GM18951 (cell line): ENCODE results near the gene EYA2.
"Not testable (repeated sequence)": the region's sequence is repeated elsewhere in the genome, so short reads cannot be mapped to it uniquely, and the experiment has no call there.

ENCODE experiments used
- POLR2A ChIP-seq: IDR thresholded peaks from 4 replicates; pipeline ENCODE4 v1.6.1; 2011; ENCODE audit warnings: mild to moderate bottlenecking; ENCODE audit not compliant: insufficient read length, insufficient read depth; ENCODE audit errors: extremely low read depth
- in situ Hi-C: fragments of 300-500 bp; cut with MboI; formaldehyde crosslinking; loops from one replicate; pipeline ENCODE4 v1.12.0; 2022; ENCODE audit warnings: low sequenced_read_pairs, mixed read lengths, inconsistent platforms; ENCODE audit not compliant: unreplicated experiment

The EYA2 gene

GRCh38 chr20:47156301-47157137, 261.9 kb downstream of the EYA2 start:
- no peak for TF ChIP-seq POLR2A
- in situ Hi-C loops: no loop called here

GRCh38 chr20:47159166-47159565, 264.5 kb downstream of the EYA2 start:
- no peak for TF ChIP-seq POLR2A
- in situ Hi-C loops: no loop called here

DNA sequence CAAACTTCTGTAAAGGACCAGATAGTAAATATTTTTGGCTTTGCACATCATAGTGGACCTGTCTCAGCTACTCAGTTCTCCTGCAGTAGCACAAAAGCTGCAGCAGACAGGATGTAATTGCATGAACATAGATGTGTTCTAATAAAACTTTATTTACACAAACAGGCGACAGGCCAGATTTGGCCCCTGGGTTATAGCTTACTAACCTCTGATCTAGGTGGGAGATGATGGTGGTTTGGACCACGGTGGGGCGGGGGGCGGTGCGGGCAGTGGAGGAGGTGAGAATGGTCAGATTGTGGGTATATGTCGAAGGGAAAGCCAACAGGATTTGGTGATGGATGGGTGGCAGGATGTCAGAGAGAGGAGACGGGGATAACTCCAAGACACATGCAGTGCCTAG, 265.6 kb downstream of the EYA2 start:
- in situ Hi-C loops: no loop called here

DNA sequence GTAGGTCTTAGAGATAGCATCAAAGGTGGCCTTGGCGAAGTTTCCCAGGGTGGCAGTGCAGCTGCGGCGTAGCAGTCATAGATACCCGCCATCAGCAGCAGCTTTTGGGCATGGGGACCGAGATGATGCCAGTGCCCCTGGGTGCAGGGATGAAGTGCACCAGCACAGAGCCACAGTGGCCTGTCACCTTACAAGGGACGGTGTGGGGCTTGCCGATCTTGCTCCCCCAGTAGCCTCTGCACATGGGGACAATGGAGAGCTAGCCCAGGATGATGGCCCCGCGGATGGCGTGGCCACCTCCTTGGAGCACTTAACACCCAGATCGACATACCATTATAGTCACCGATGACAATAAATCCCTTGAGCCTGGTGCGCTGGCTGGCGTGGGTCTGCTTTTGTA, 266.3 kb downstream of the EYA2 start:
- in situ Hi-C loops: no loop called here
- TF ChIP-seq POLR2A: no peak

More for the DNA sequence above, 265.6 kb downstream of the EYA2 start:
- TF ChIP-seq POLR2A: no peak

DNA sequence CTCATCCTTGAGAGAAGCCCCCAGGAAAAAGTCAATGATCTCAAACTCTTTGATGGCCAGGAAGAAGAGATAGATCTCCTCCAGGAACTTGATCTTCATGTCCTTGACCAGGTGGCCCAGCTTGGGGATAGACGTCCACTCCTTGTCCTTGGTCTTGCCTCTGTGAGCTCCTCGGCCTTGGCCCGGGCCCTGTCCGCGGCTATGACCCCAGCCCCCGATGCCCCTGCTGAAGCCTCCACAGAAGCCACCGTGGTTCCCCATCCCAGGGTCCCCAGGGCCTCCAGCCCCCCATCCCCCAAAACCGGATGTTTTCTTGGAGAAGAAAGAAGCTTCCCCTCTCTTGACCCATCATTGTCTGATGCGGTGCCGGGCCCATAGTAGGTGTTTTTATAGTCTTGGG, 266.8 kb downstream of the EYA2 start:
- TF ChIP-seq POLR2A: no peak
- in situ Hi-C loops: no loop called here

- in situ Hi-C loops: no loop called here
- TF ChIP-seq POLR2A: no peak
Measured at GRCh38 chr20:47164140-47164539, 269.5 kb downstream of the EYA2 start.

DNA sequence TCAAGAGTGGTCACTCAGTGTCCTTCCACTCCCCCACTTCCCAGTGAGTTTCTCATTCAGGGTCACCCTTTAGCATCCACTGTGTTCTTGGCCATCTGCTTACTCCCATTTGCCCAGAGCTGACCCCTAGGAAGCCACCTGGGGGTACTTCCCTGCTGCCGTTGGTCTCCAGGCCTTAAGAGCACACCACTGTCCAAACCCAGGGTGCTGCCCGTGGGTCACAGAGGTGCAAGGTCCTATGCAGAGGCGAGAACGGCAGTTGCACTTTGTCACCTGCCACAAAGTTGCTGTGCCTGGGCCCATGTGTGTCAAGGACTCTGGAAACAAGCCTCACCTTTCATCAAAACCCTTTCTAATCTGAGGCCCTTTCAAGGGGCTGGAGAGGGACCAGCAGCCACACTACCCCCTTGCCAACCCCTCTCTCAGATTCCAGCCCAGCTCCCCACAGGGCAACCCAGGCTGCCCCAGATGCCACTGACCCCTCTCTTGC, 270.8 kb downstream of the EYA2 start:
- no peak for TF ChIP-seq POLR2A
- in situ Hi-C loops: no loop called here

GRCh38 chr20:47167846-47168245, 273.2 kb downstream of the EYA2 start:
- in situ Hi-C loops: no loop called here
- no peak for TF ChIP-seq POLR2A

DNA sequence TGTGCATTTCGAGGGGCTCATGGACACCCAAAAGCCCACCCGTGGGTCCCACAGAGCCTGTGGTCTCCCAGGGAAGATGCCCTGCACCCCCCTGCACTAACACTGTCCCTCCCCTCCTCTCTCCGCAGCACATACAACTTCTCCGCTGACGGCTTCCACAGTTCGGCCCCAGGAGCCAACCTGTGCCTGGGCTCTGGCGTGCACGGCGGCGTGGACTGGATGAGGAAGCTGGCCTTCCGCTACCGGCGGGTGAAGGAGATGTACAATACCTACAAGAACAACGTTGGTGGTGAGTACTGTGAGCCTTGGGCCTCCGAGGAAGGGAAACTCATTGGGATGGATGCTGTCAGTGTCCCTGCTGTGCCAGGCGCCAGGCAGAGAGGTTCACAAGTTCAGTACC, 277.9 kb downstream of the EYA2 start:
- in situ Hi-C loops: no loop called here
- no peak for TF ChIP-seq POLR2A

DNA sequence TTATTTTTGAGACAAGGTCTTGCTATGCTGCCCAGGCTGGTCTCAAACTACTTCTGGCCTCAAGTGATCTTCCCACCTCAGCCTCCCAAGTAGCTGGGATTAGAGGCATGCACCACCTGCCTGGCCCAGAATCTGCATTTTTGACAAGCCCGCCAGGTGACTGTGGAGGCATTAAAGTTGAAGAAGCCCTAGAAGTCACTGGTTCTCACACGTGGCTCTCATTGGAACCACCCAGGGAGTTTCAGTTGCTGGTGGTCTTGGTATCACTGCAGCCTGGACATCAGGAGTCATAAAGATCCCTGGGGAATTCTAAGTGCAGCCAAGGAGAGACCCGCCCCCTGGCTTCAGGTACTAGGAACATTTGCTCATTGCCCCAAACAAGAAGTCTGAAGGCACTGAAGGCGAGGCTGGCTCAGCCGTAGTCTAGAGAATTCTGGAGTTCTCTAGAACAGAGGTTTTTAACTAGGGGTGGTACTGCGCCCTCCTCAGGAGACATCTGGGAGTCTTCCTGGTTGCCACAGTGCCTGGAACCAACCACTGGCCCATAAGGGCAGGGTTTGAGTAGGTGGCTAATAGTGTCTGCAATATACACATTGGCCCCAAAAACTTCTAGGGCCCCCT, 279.1 kb downstream of the EYA2 start:
- TF ChIP-seq POLR2A: no peak
- in situ Hi-C loops: no loop called here

DNA sequence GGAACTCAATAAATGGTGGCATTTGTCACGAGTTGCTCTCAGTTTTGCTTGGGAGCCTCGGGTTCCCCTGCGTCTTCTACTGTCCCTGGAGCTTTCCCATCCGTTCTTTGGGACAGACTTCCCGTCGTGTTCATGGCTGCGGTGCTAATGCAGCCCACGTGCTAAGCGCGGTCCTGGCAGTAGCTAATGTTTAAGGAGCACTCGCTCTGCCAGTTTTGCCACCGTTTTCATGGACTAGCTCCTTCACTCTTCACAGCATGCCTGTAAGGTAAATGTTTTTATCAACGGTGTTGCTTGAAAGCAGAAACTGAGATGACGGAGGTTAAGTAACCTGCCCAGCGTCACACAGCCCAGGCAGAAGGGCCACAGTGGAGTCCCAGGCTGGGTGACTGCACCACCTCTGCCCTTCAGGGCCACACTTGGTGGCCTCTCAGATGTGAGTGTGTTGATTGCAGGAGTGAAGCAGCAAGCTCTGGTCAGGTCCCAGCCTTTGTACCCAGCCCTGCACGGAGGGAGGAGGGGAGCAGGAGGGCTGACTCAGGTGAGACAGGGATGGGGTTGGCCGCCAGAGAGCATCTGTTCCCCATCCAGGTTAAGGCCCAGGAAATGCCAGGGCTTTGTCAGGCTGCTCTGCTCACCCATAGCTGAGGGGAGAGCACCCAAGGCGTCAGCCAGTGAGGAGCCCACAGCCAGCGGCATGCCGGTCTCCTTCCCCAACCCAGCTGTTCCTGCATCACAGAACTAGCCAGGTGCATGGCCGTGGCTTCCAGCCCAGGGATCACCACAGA, 280.0 kb downstream of the EYA2 start:
- TF ChIP-seq POLR2A: no peak
- in situ Hi-C loops: no loop called here

DNA sequence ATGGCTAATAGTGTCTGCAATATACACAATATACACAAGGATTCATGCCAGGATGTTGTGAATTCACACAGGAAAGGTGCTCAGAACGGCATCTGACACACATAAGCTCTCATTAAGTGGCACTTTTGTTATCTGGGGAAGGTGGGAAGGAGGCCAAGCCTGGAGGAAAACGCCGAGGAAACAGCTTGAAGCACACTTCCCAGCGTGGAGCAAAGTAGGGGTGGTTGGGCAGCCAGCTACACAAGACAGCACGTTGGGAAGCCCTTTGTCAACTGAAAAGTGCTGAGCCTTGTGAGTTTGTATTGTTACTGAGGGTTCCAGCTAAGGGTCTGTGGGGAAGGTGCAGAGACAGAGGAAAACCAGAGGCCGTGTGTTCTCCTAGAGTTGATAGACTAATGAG, 280.9 kb downstream of the EYA2 start:
- in situ Hi-C loops: no loop called here
- no peak for TF ChIP-seq POLR2A

DNA sequence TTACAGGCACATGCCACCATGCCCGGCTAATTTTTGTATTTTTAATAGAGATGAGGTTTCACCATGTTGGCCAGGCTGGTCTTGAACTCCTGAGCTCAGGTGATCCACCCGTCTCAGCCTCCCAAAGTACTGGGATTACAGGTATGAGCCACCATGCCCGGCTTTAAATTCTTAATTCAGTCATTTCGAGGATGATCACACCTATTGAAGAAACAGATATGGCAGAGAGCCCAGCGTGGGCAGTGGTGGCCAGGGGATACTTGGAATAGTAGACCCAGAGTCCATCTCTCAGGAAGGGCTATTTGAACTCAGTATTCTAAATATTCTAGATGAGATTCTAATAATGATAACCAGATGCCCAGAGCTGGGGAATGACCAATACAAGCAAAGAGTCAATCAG, 281.6 kb downstream of the EYA2 start:
- in situ Hi-C loops: not testable (repeated sequence)
